GM04503 (cell line): ENCODE results near the gene NPY5R.

Experiments
- DNase-seq: peaks from one replicate; pipeline ENCODE4 v3.0.0-alpha.2; 2012; ENCODE audit warnings: low read depth

NPY5R gene

DNA sequence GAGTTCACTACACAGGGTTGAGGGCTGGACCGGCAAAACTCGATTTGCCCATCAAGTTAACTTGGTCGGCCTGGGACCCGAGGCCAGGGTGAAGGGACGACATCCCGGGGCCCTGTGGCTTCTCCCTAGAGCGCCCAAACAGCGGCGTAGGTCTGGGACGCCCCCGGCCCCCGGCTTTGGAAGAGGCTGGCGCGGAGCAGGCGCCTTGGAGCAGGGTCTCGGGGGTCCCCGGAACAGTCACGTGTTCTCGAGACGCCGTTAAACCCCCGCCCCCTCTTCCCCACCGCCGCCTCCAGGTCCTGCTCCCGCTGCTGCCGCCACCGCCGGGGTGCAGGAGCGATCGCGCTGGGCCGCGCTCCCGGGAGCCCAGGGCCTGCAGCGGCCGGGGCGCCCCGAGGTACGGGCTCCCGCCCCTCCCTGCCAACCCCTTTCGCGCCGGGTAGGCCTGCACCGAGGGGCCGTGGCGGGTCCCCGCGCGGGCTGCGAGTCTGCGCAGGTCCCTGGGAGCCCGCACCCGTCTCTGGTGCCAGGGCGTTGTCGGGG is at the start of gene NPY5R:
Gene NPY5R (plus strand): TSS at position 289 of the 543 bp plus-strand sequence. CDS start 6,382 bp downstream, outside the sequence.
- no peak for DNase-seq

DNA sequence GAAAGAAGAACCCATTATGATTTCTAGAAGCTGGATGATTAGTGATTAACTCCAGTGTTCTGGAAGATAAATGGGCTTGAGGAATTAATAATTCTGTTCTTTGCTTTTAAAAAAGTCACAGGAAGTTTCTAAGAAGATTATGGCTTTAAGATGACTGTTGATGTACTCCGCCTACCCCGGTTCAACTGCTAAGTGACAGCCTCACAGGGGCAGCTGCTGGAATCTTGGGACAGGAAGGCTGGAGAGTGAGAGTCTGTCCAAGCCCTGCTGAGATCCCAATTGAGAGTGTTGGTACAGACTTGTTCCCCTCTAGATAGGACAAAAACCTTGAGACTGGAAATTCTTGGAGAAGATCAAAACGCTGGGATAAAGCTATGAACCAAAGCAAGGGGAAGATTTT is 48.6 kb upstream of the NPY5R start:
- no peak for DNase-seq

DNA sequence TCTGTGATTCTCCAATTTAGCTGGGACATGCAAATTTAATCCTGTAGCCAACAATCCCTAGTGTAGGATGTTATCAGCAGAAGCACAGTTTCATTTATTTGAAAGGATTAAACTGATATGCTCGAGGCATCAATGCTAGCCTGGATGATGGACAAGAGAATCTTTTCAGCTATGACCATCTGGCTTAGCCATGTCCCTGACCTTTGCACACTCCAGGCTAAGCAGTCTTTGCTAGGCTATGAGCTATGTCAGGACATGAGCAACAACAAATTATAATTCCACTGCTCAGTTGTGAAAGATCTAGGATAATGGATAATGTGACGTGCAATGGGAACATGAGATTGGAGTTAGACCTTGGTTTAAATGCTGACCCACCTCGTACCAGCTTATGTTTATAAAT is 43.2 kb upstream of the NPY5R start:
- DNase-seq: no peak

GRCh38 chr4:163303069-163303468 is 40.6 kb upstream of the NPY5R start:
- no peak for DNase-seq

DNA sequence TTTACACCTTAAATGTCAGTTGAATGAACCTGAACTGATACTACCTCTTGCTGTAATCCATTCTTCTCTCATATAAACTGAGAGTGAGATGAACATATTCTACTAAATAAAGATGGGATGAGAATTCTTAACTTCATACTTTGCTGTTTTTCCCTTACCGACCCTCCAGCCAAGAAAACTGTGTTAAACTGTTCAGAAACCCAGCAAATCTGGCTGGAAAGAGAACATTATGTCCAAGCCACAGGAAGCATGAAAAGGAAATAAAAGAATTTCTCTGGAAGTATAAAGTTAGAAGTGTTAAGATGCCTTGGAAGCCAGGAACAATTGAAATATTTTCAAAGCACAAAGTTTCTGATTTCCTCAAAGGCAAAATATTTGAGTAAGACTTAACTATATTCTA is 34.2 kb upstream of the NPY5R start:
- DNase-seq: no peak

GRCh38 chr4:163317110-163317509 is 26.6 kb upstream of the NPY5R start:
- no peak for DNase-seq

- no peak for DNase-seq
These were observed 12.6 kb upstream of the NPY5R start for GRCh38 chr4:163330916-163331628.

DNA sequence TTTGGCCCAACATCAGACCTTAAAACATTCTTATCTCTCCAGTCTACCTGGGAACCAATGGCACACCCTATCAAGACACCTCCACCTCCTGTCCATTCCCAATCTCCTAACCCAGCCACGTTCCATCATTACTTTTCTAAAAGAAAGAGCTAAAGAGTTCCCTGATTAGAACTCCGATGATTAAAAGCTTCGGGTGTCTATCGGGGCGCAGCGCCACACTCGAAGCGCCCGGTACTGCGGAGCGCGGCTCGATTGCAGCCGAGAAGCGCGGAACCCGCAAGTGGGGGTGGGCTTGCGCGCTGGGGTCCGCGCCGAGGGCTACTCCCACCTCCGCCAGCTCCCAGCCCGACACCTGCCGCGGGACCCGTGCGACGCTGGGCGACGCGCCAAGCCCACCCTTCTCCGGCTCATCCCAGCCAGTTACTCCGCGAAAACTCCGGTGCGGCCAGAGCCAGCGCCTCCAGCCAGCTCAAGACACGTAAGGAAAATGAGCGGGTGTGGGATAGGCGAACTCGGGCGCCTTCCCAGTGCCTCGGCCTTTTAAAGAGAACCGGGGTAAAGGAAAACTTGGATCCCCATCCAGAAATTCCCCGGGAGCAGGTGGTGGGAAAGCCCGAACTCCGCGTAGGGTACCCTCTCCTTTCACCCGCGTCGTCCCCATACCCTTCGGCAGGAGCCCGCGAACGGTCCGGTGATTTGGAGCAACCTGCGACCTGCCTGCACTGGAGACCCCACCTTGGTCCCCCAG is 11.9 kb upstream of the NPY5R start:
- no peak for DNase-seq

GRCh38 chr4:163332526-163333406 is 10.9 kb upstream of the NPY5R start, which contains the start of gene NPY1R:
Gene NPY1R, minus strand, starts transcription at chr4:163332596. Its CDS starts 6,042 bp downstream, at chr4:163326554.
- DNase-seq: peak; percentile 30

DNA sequence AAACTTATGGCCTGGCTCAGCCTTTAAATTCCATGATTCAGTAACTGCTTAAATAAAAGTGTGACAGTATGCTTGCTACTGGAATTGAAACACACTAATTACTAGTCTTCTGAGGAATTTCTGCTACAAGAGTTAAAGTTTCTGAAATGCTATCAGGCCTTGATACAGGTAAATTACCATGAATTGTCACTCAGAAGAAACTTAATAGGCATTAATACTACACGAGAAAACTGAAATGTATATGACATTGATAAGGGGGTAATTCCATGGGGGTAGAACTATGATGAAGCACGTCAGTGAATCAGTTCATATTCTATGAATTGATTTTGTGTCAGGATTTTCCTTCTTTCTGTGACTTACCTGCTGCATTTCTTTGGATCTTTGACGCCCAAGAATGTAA is 8.3 kb upstream of the NPY5R start:
- DNase-seq: no peak

- no peak for DNase-seq
These were observed 744 bp downstream of the NPY5R start for GRCh38 chr4:163344147-163345125.

- DNase-seq: no peak
These were observed 7.0 kb downstream of the NPY5R start for GRCh38 chr4:163350672-163351071.

- DNase-seq: no peak
These were observed 9.4 kb downstream of the NPY5R start for GRCh38 chr4:163353054-163353453.

- DNase-seq: no peak
These were observed 12.4 kb downstream of the NPY5R start for GRCh38 chr4:163356104-163356503.

- no peak for DNase-seq
These were observed 24.0 kb downstream of the NPY5R start for GRCh38 chr4:163367651-163368050.

- no peak for DNase-seq
These were observed 28.3 kb downstream of the NPY5R start for GRCh38 chr4:163372029-163372428.

DNA sequence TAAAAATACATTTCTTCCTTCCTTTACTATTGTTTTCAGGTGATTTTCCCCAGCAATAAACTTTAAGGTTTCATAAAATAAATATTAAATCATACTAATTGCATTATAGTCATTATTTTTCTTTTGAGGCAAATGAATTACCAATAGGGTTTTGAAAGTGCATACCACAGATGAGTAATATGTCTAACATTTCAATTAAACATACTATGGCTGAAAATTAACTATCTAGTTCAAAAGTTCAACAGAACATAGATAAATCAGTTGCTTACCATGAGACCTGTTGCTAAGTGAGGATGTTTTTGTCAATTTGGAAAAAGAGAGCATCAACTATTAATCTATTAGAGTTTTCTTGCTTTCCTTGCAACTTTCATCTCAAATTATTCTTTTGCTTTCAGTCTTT is 35.0 kb downstream of the NPY5R start:
- no peak for DNase-seq

DNA sequence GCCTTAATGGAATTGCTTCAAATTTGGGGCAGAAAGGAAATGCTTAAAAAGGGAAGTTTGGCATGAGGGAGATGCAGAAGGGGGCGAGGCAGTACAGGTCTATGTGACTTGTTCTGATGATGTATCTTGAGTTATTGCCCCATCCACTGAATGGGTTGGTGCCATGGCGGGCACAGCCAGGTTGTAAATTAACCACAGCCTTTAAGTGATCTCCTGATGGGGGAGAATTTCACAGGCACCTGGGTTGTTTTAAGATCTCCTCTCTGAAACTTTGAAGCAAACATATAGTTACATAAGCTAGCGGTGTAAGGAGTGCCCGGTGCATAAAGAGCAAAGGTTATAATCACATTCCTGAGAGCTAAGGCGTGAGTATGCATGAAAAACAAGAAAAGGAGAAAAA is 37.0 kb downstream of the NPY5R start:
- no peak for DNase-seq

DNA sequence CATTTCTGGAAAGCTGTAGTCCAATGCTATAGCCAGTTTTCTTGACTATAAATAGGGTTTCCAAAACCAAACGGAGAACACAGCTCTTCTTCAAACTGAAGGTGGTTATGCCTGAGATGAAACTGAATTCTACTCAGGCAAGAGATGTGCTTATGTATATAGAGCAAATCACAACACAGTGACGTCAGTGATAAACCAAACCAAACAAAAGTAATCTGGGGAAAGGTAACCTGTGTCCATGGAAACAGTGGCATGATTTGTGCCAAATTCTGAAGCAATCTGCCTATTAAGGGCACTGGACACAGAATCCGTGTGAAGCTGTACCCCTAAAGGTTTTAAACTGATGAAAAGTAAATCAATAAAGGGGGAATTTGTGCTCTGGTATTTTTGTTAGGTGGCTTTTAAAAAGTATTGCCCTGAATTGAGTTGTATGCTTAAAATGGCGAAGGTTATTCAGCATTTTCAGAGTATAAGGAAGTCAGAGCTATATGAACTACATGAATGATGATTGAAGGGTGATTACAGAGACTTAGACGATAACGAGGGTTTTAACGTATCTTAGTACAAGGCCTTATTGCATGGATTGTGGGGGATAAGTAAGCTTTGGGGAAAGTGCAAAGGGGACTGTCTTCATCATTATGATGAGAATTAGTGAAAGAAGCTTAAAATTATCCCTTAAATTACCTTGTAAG is 38.6 kb downstream of the NPY5R start:
- no peak for DNase-seq

GRCh38 chr4:163384434-163384833 is 40.7 kb downstream of the NPY5R start:
- DNase-seq: no peak
